ENCODE data around the gene DUSP7.

DNA sequence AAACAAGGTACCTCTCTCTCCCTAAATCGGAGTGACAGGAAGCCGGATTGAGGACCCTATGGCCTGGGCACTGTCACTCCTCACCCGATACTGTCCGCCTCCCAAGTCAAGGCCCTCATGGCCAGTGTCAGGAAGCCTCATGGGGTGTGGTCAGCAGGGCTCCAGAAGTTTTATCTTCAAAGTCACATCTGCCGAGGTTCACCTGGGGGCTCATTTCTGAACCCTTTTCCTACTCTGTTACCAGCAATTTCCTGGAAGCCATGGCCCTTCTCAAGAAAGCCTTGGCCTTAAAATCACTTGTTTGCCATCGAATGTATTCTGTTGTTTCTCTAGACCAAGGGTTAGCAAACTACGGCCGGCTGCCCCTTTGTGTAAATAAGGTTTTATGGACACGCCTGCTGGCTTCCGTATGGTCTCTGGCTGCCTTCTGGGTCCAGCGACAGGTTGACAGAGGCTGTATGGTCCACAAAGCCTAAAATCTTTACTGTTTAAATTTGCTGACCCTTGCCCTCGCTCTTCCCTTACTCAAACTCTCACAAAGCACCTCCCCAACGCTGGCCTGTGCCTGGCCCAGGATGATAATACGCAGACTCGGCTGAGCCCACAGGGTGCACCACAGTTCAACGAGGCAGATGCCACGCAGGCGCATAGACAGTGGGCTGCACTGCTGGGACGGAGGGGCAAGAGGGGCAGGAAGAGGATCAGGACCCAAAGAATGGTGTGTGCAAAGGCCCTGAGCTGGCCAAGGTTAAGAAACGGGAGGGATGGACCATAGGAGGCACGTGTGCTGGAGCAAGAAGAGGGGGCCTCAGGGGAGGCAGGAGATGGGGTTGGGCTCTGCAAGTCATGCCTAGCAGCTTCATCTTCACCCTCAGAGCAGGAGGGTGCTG lies 24.7 kb upstream of the DUSP7 start:
- TF ChIP-seq, protein P1, sequence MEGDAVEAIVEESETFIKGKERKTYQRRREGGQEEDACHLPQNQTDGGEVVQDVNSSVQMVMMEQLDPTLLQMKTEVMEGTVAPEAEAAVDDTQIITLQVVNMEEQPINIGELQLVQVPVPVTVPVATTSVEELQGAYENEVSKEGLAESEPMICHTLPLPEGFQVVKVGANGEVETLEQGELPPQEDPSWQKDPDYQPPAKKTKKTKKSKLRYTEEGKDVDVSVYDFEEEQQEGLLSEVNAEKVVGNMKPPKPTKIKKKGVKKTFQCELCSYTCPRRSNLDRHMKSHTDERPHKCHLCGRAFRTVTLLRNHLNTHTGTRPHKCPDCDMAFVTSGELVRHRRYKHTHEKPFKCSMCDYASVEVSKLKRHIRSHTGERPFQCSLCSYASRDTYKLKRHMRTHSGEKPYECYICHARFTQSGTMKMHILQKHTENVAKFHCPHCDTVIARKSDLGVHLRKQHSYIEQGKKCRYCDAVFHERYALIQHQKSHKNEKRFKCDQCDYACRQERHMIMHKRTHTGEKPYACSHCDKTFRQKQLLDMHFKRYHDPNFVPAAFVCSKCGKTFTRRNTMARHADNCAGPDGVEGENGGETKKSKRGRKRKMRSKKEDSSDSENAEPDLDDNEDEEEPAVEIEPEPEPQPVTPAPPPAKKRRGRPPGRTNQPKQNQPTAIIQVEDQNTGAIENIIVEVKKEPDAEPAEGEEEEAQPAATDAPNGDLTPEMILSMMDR (IDR thresholded peaks at IDR 0.05): no peak
- TF ChIP-seq POLR2A (IDR thresholded peaks at IDR 0.05): no peak

Measured in body of pancreas (tissue), 4 donors.